ENCODE results near the gene FAM50B. TPM values are rescaled to one million over a fixed set of nuclear protein-coding genes. Genes with fewer than 3 reads are reported as not detected.

Gene FAM50B
- total and polyA plus RNA-seq, 2 of the 13 experiments (the other 11 are each of a cell fraction or from before 2014, with no cell fraction given): 0.05 TPM; not detected in 1

DNA sequence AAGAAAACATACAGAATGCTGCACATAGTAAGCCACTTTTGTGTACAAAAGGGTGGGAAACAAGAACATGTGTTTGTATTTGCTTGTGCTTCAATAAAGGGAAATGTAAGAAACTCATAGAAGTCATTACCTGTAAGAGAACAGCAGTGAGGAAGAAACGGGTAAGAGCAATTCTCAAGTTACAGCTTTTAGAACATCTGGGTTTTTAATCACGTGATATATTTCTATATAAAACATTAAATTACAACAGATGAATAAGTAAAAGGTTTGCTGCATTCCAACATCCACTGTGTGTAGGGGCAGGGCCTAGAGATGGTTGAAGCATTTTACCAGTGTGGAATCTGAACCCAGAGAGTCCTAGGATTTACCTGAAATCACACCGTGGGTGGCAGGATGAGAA lies 36.6 kb upstream of the FAM50B start:
- in situ Hi-C loops (cut with HindIII; ENCODE audit: extremely low pct_ligation_motif_present, low pct_unique_long_range_greater_than_20kb) (no loop called here), intact Hi-C loops (cut with micrococcal nuclease; ENCODE audit: unreplicated experiment) (no loop called here)
- CTCF ChIA-PET (ENCODE audit: low intra/inter-chr PET ratio, low total read pairs): no interaction called here
- Histone ChIP-seq H3K27ac (ENCODE audit: extremely low read length, insufficient read depth, low read length) (no peak overlapping the region), H3K36me3 (replicated peaks in 1 of 2; ENCODE audit: control insufficient read depth in 1 of 2, insufficient read depth in 2 of 2, low read length in 2 of 2) (no peaks in the 10 kb centered on the region), H3K4me1 (ENCODE audit: insufficient read depth, low read length) (peaks cover 36% of the 10 kb centered on the region), H3K79me2 (ENCODE audit: insufficient read depth, low read length) (no peaks in the 10 kb centered on the region), H3K27me3 (ENCODE audit: control insufficient read depth in 1 of 2, insufficient read depth in 2 of 2, low read length in 2 of 2) (no peaks in the 10 kb centered on the region), H3K9ac (ENCODE audit: insufficient read depth, low read depth, low read length) (no peak overlapping the region), H4K20me1 (ENCODE audit: insufficient read depth, low read length) (no peaks in the 10 kb centered on the region), H3K4me2 (ENCODE audit: low read depth, low read length) (peak overlapping the region; percentile 48), H3K9me3 (ENCODE audit: low read length) (no peaks in the 10 kb centered on the region), H3K4me3 (replicated peaks in 1 of 3; ENCODE audit: insufficient read depth in 1 of 3, low read depth in 2 of 3, low read length in 3 of 3) (no peak overlapping the region), H2AFZ (ENCODE audit: low read length) (no peak overlapping the region)
- no peak for DNase-seq (ENCODE audit: low spot score)
- 60% methylated on average over 3 of the region's 3 CpGs for WGBS (ENCODE audit: low lambda C conversion rate)
- no peak for FAIRE-seq
- ATAC-seq: no peak
- BruUV-seq (replicated peaks): no TSS peak
- TF ChIP-seq SNAPC4 (CRISPR knock-in tag; IDR thresholded peaks at IDR 0.05): no peak
- peak; percentile 30; the same call in 1 of the 2 replicates for TF ChIP-seq RAD51 (IDR thresholded peaks at IDR 0.05; ENCODE audit: borderline replicate concordance)
- TF ChIP-seq ZNF510 (CRISPR knock-in tag; IDR thresholded peaks at IDR 0.05; ENCODE audit: low read depth): 0 out of 2 replicates have a peak, but pooled peaks have one; percentile 5
- no peak for TF ChIP-seq MBD4 (IDR thresholded peaks at IDR 0.05; ENCODE audit: borderline replicate concordance, low read length)
- no peak for TF ChIP-seq SETDB1 (CRISPR knock-in tag; IDR thresholded peaks at IDR 0.05; ENCODE audit: borderline replicate concordance)
- no peak for TF ChIP-seq ZNF317 (CRISPR knock-in tag; IDR thresholded peaks at IDR 0.05)
- TF ChIP-seq ZNF644 (CRISPR knock-in tag; IDR thresholded peaks at IDR 0.05; ENCODE audit: low read depth): no peak
- POLR2A ChIA-PET: interaction anchor here (1.8 to 2.3 kb wide), 2 partner anchors 25 to 54 kb away, joined by 5 to 9 read pairs; no protein-coding TSS in a partner anchor

Measured in HepG2 (cell line).